Activated T-cell treated with anti-CD3 and anti-CD28 coated beads, Interleukin-2, amount 50 U/mL, for 72 hours (primary cell): ENCODE measurements around the gene CHST4. TPM values are rescaled to one million over a fixed set of nuclear protein-coding genes. Genes with fewer than 3 reads are reported as not detected.
"Not testable (repeated sequence)": the region's sequence is repeated elsewhere in the genome, so short reads cannot be mapped to it uniquely, and the experiment has no call there.

Source experiments
- ATAC-seq, 2 donors: fragments of 150-1000 bp; cut with Tn5 transposase; replicated peaks in 1 of 2; 2 replicates each; pipeline ENCODE4 v1.10.0; 2021; ENCODE audit warnings: moderate library complexity in 2 of 2, mild to moderate bottlenecking in 1 of 2
- DNase-seq, 2 donors: peaks; one replicate each; pipeline ENCODE4 v3.0.0; 2021 to 2022; ENCODE audit warnings: mixed read lengths in 1 of 2
- H3K27ac Mint-ChIP-seq: one replicate; pipeline ENCODE4 v1.8.0; 2022; ENCODE audit warnings: mild to moderate bottlenecking, moderate library complexity, mixed read lengths
- H3K27me3 Mint-ChIP-seq: one replicate; pipeline ENCODE4 v1.8.0; 2022; ENCODE audit warnings: low read depth, mixed read lengths
- H3K36me3 Mint-ChIP-seq, 2 donors: one replicate each; pipeline ENCODE4 v1.8.0; 2022; ENCODE audit warnings: mixed read lengths in 2 of 2, mild to moderate bottlenecking in 1 of 2; ENCODE audit not compliant: insufficient read depth in 2 of 2
- H3K4me1 Mint-ChIP-seq: one replicate; pipeline ENCODE4 v1.8.0; 2022; ENCODE audit warnings: low read depth, mixed read lengths
- H3K4me3 Mint-ChIP-seq, 2 donors: one replicate each; pipeline ENCODE4 v1.8.0; 2022; ENCODE audit warnings: mild to moderate bottlenecking in 2 of 2, mixed read lengths in 2 of 2, moderate library complexity in 2 of 2
- H3K9me3 Mint-ChIP-seq, 2 donors: one replicate each; pipeline ENCODE4 v1.8.0; 2022; ENCODE audit warnings: mixed read lengths in 2 of 2
- total RNA-seq, 2 donors: library from RNA; stranded (reverse); gene quantifications; one replicate each; pipeline ENCODE4 v1.2.3, GENCODE V29; 2022

Gene CHST4
- total RNA-seq, 2 donors from 2014 or later = not detected

GRCh38 chr16:71500964-71501363 is 25.3 kb upstream of the CHST4 start:
- H3K4me1 Mint-ChIP-seq = no peaks in the 10 kb centered on the region
- ATAC-seq (no peak), DNase-seq (no peak)
- H3K36me3 Mint-ChIP-seq = no peaks in the 10 kb centered on the region
- no peak overlapping the region for H3K4me3 Mint-ChIP-seq
- H3K27ac Mint-ChIP-seq = no peak overlapping the region
- no peaks in the 10 kb centered on the region for H3K27me3 Mint-ChIP-seq
- H3K9me3 Mint-ChIP-seq = no peaks in the 10 kb centered on the region

- ATAC-seq = no peak
- no peak for DNase-seq
- H3K4me3 Mint-ChIP-seq = no peak overlapping the region
- no peaks in the 10 kb centered on the region for H3K9me3 Mint-ChIP-seq
- no peaks in the 10 kb centered on the region for H3K4me1 Mint-ChIP-seq
- no peaks in the 10 kb centered on the region for H3K27me3 Mint-ChIP-seq
- H3K27ac Mint-ChIP-seq = no peak overlapping the region
- no peaks in the 10 kb centered on the region for H3K36me3 Mint-ChIP-seq
Measured at GRCh38 chr16:71501547-71501946, 24.7 kb upstream of the CHST4 start.

GRCh38 chr16:71504051-71504450 is 22.2 kb upstream of the CHST4 start:
- H3K27ac Mint-ChIP-seq, H3K36me3 Mint-ChIP-seq, H3K27me3 Mint-ChIP-seq, H3K4me1 Mint-ChIP-seq, DNase-seq, ATAC-seq, H3K9me3 Mint-ChIP-seq, H3K4me3 Mint-ChIP-seq: not testable (repeated sequence)

GRCh38 chr16:71504901-71505300 is 21.3 kb upstream of the CHST4 start:
- Mint-ChIP-seq H3K4me3 (no peak overlapping the region), H3K9me3 (no peaks in the 10 kb centered on the region), H3K27me3 (no peaks in the 10 kb centered on the region), H3K27ac (no peak overlapping the region), H3K36me3 (no peaks in the 10 kb centered on the region), H3K4me1 (no peaks in the 10 kb centered on the region)
- DNase-seq (no peak), ATAC-seq (no peak)

- no peak overlapping the region for H3K4me3 Mint-ChIP-seq
- H3K27me3 Mint-ChIP-seq = no peaks in the 10 kb centered on the region
- no peak overlapping the region for H3K27ac Mint-ChIP-seq
- DNase-seq (no peak), ATAC-seq (no peak)
- no peaks in the 10 kb centered on the region for H3K36me3 Mint-ChIP-seq
- H3K4me1 Mint-ChIP-seq = no peaks in the 10 kb centered on the region
- no peaks in the 10 kb centered on the region for H3K9me3 Mint-ChIP-seq
Measured at GRCh38 chr16:71507061-71507460, 19.2 kb upstream of the CHST4 start.

- Mint-ChIP-seq H3K4me3 (no peak overlapping the region), H3K27me3 (peaks cover 6% of the 10 kb centered on the region), H3K4me1 (no peaks in the 10 kb centered on the region), H3K27ac (no peak overlapping the region), H3K36me3 (no peaks in the 10 kb centered on the region), H3K9me3 (no peaks in the 10 kb centered on the region)
- no peak for DNase-seq
- ATAC-seq = no peak
Measured at GRCh38 chr16:71513302-71513701, 12.9 kb upstream of the CHST4 start.

GRCh38 chr16:71514476-71514875 is 11.8 kb upstream of the CHST4 start:
- no peak for ATAC-seq
- H3K4me3 Mint-ChIP-seq = no peak overlapping the region

GRCh38 chr16:71515026-71515425 is 11.2 kb upstream of the CHST4 start:
- Mint-ChIP-seq H3K9me3 (no peaks in the 10 kb centered on the region), H3K27me3 (peaks cover 6% of the 10 kb centered on the region), H3K27ac (no peak overlapping the region), H3K4me3 (no peak overlapping the region), H3K4me1 (no peaks in the 10 kb centered on the region), H3K36me3 (no peaks in the 10 kb centered on the region)
- ATAC-seq (no peak), DNase-seq (no peak)

More at GRCh38 chr16:71514476-71514875, 11.8 kb upstream of the CHST4 start:
- Mint-ChIP-seq H3K4me1 (no peaks in the 10 kb centered on the region), H3K27ac (no peak overlapping the region), H3K27me3 (peaks cover 6% of the 10 kb centered on the region), H3K9me3 (no peaks in the 10 kb centered on the region), H3K36me3 (no peaks in the 10 kb centered on the region)
- no peak for DNase-seq

GRCh38 chr16:71520550-71520949 is 5.7 kb upstream of the CHST4 start:
- Mint-ChIP-seq H3K9me3 (no peaks in the 10 kb centered on the region), H3K36me3 (no peaks in the 10 kb centered on the region), H3K27me3 (peaks cover 4% of the 10 kb centered on the region), H3K4me3 (no peak overlapping the region), H3K4me1 (no peaks in the 10 kb centered on the region), H3K27ac (no peak overlapping the region)
- ATAC-seq (no peak), DNase-seq (no peak)

GRCh38 chr16:71524566-71525553 is 1.4 kb upstream of the CHST4 start:
- no peak for ATAC-seq
- Mint-ChIP-seq H3K4me3 (no peak overlapping the region), H3K27ac (no peak overlapping the region), H3K27me3 (peaks cover 24% of the 10 kb centered on the region), H3K36me3 (no peaks in the 10 kb centered on the region), H3K4me1 (peaks cover 6% of the 10 kb centered on the region), H3K9me3 (no peaks in the 10 kb centered on the region)
- no peak for DNase-seq

- no peak for DNase-seq
- H3K27ac Mint-ChIP-seq = no peak overlapping the region
- H3K36me3 Mint-ChIP-seq = no peaks in the 10 kb centered on the region
- no peaks in the 10 kb centered on the region for H3K9me3 Mint-ChIP-seq
- H3K27me3 Mint-ChIP-seq = peaks cover 24% of the 10 kb centered on the region
- H3K4me1 Mint-ChIP-seq = peaks cover 6% of the 10 kb centered on the region
- ATAC-seq = no peak
- no peak overlapping the region for H3K4me3 Mint-ChIP-seq
Measured at GRCh38 chr16:71528257-71528656, 2.0 kb downstream of the CHST4 start.

GRCh38 chr16:71528863-71529262 is 2.6 kb downstream of the CHST4 start:
- DNase-seq (no peak), ATAC-seq (no peak)
- H3K36me3 Mint-ChIP-seq = no peaks in the 10 kb centered on the region
- peaks cover 6% of the 10 kb centered on the region for H3K4me1 Mint-ChIP-seq
- no peaks in the 10 kb centered on the region for H3K9me3 Mint-ChIP-seq
- peaks cover 24% of the 10 kb centered on the region for H3K27me3 Mint-ChIP-seq
- no peak overlapping the region for H3K4me3 Mint-ChIP-seq
- no peak overlapping the region for H3K27ac Mint-ChIP-seq

- Mint-ChIP-seq H3K4me1 (no peaks in the 10 kb centered on the region), H3K27me3 (peaks cover 11% of the 10 kb centered on the region), H3K9me3 (no peaks in the 10 kb centered on the region), H3K27ac (no peak overlapping the region), H3K4me3 (no peak overlapping the region), H3K36me3 (no peaks in the 10 kb centered on the region)
- ATAC-seq (no peak), DNase-seq (no peak)
Measured at GRCh38 chr16:71532366-71532765, 6.1 kb downstream of the CHST4 start.
